ENCODE data around the gene CLIP4.
A peak's percentile ranks its signal among the peaks of the same experiment; 100 is the strongest.

The CLIP4 gene

GRCh38 chr2:29134933-29135332, 19.7 kb downstream of the CLIP4 start:
- no peak for DNase-seq (ENCODE audit: low spot score)

GRCh38 chr2:29139152-29139551, 23.9 kb downstream of the CLIP4 start:
- DNase-seq (ENCODE audit: low spot score), result no peak

DNA sequence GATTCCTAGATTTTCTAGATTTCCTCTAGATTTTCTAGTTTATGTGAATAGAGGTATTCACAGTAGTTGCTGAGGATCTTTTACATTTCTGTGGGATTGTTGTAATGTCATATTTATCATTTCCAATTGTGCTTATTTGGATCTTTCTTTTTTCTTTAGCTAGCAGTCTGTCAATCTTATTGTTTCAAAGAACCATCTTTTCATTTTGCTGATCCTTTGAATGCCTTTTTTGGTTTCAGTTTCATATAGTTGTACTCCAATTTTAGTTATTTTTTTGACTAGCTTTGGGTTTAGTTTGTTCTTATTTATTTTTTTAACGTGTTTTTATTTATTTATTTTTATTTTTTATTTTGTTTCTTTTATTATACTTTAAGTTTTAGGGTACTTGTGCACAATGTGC, 24.5 kb downstream of the CLIP4 start:
- DNase-seq (ENCODE audit: low spot score), result no peak

DNA sequence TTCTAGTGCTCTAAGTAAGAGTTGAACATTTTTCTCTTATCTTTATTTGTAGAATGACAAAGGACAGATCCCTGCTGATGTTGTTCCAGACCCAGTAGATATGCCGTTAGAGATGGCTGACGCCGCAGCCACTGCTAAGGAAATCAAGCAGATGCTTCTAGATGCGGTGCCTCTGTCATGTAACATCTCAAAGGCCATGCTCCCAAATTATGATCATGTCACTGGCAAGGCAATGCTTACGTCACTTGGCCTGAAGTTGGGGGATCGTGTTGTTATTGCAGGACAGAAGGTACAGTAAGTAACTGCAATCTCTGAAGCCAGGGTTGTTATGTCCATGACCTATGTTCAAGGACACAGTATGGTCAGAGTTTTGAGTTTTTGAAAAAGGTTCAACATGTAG, 28.4 kb downstream of the CLIP4 start:
- DNase-seq (ENCODE audit: low spot score), result no peak

GRCh38 chr2:29146197-29146596, 31.0 kb downstream of the CLIP4 start:
- DNase-seq (ENCODE audit: low spot score), result no peak

DNA sequence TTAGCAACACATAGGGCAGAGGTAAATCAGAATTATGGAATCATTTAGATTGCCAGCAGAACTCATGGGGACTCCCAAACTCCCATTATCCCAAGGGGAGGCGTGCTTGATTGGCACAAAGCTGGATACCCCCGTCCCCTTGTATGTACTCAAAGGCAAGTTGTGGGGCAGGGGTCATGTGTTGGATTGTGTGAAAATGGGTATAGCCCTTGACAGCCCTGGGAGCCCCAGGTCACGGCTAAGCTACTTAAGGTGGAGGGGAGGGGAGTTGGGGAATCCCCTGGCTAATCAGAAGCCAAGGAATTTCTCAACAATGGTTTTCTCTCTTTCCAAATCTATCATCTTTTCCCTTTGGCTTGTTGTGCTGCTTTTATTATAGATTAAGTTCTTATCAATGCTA, 32.7 kb downstream of the CLIP4 start:
- DNase-seq (ENCODE audit: low spot score), result no peak

DNA sequence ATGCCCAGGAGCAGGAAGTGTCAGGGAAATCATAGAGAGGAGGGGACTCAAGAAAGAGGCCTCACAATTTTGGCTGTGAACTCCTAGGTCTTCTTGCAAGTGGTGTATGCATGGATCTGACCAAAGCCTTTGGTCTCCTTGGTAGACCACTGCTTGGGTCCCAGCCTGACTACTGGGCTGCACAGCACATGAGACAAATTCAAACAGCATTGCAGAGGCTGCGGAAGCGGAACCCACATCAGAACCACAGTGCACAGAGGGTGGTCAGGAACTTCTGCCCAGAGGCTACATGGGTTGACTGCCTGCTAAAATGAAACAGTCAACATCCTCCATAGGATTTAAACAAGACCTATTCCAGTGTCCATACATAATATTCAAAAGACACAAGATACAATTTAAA, 39.4 kb downstream of the CLIP4 start:
- no peak for DNase-seq (ENCODE audit: low spot score)

DNA sequence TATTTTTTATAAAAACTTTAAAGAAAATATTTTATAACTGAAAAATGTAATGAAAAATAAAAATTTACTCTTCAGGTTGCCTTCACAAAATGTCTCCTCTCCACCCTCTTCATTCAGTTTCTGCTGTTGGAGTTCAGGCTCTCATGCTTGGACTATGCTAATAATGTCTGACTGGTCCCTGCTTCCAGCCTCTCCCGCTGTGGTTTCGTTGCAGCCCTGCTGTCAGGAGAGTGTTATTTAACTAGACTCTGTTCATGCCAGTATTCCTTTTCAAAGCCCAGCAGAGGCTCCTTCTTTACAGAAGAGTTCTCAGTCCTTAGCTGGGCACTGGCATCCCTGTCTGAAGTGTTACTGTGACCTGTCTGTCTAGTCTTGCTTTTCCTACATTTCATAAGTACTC, 40.4 kb downstream of the CLIP4 start:
- peak; percentile 8 for DNase-seq (ENCODE audit: low spot score)

GRCh38 chr2:29157131-29157530, 41.9 kb downstream of the CLIP4 start:
- no peak for DNase-seq (ENCODE audit: low spot score)

DNA sequence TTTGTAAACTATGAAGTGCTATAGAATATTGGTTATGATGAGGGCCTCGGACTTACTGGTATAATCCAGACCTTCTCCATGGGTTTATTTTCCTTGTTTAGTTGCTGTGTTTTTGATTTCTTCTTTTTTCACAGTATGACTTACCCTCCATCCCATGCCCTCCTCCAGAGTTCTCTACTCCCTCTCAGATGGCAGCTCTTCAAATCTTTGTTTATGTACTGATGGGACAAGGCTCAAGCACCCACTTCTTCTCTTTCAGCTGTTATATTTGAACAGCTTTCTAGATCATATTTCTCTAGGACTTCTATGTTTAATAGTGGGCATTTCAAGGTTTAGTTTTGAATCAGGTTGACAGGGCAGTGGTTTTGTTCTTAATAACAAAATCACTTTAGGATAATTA, 43.9 kb downstream of the CLIP4 start:
- no peak for DNase-seq (ENCODE audit: low spot score)

GRCh38 chr2:29160184-29160583, 45.0 kb downstream of the CLIP4 start:
- no peak for DNase-seq (ENCODE audit: low spot score)

- DNase-seq (ENCODE audit: low spot score), result no peak
Observed at GRCh38 chr2:29162204-29162928, 47.2 kb downstream of the CLIP4 start.

GRCh38 chr2:29164091-29164846, 49.1 kb downstream of the CLIP4 start:
- DNase-seq (ENCODE audit: low spot score), result no peak

DNA sequence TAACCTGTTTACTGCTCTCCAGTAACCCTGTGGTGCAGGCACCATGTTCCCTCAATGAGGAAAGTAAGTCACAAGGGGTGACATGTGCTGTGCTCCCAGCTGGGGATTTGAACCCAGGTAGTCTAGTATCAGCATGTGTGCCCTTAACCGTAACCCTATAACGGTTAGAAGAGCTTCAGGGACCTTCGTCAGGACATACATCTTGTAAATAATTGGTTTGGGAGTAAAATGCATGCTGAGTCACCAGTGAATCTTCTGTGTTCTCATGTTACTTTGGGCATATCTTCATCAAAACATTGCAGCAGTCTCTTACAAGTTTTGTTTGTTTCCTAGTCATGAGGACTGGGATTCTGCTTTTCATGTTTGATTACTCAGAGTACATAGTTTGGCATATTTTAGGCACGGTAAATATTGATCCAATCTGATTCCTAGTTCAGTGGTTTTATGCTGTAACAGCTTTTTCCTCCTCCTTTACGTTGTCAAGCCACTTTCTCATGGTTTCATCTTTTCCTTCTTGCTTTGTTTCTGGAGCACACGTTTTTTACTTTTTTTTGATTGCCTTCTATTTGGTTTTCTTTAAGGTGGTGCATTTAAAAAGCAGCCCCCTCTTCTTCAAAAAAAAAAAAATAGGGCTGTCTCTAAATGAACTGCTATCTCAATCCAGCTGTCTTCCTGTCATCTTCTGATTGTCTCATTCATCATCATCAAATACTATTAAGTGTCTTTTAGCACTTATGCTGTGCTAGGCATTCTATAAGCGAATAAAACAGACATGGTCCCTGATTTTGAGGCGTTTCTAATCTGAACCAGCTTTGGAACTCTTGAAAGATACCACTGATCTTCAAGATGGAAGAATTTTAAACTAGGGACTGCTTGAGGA, 50.4 kb downstream of the CLIP4 start:
- DNase-seq (ENCODE audit: low spot score), result peak; percentile 29

DNA sequence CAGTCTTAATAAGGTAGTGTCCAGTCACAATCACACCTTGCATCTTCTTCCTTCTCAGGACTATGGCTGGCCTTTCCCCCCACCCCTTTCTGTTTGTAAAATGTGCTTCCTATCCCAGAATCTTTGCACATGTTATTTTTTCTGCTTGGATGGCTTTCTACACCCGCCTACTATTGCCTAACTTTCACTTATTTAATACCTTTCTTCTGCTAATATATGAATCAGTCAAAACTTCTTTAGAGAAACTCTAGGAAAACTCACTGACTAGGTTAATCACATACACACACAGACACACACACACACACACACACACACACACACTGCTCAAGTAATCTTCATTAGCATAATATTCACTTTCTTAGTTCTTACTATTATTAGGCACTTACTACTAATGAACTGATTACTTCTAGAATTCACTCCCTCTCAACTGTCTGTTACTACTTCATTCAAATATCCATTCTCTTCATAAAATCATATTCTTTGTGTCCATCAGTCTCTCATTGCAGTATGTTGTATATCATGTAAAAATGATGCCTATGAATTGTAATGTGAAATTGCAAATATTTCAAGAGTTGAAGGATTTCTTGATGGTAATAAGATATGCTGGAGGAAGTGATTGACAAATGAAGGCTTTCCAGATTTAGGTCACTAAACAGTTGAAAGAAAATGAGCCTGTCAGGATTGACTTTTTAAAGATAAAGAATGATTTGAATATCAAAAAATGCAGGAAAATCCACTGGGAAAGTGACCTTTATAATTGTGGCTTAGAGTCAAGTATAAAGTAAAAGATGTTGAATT, 51.2 kb downstream of the CLIP4 start:
- DNase-seq (ENCODE audit: low spot score), result no peak

GRCh38 chr2:29174937-29175336, 59.7 kb downstream of the CLIP4 start:
- DNase-seq (ENCODE audit: low spot score), result no peak

DNA sequence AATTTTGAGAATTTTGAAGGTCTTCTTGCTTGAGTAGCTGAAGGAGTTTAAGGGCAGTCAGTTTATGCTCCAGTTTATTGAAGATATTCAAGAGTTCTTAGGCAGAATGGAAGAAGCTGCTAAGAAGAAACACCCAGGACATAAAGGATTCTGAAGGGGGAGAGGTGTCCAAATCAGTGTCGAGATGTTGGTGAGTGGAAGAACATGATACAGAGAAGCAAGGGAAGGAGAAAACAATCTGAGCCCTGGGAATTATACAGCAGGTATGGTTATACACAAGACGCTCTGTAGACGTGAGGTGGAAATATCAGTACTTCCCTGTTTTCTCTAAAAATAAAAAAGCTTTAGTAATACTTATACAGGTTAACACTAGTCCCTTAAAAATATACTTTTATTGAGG, 60.1 kb downstream of the CLIP4 start:
- DNase-seq (ENCODE audit: low spot score), result no peak

GRCh38 chr2:29182334-29182733, 67.1 kb downstream of the CLIP4 start:
- DNase-seq (ENCODE audit: low spot score), result no peak

GRCh38 chr2:29182920-29183319, 67.7 kb downstream of the CLIP4 start:
- no peak for DNase-seq (ENCODE audit: low spot score)

DNA sequence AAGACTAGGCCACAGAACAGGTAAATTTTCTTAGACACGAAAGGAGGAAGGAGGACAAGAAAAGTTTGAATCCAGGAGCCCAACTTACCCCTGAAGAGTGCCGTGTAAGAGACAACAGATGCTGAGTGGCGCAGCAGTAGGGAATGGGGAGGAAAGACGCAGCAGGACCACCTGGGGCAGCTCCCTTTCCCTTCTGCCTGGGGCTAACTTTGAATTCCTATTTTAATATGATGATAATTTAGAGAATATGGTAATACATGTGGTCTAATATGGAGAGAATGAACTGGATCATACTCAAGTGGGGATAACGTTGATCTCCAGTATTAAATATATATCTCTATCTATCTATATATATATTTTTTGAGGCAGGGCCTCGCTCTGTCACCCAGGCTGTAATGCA, 69.3 kb downstream of the CLIP4 start:
- DNase-seq (ENCODE audit: low spot score), result no peak

DNA sequence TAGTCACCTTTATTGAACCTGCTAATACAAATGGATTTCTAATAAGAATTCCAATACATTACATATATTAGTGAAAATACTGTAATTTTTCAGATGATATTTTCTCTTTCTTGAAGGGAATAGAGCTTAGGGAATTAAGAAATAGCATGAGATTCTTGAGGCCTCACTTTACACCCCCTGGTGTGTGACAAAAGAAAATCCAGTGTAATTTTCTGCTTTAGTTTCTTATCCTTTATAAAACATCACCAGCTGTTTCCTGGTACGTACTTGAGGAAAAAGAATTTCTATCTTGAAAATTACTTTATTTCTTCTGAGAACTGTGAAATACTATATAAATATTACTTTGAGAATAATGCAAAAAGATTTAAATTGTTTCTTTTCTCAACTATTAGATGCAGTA, 71.6 kb downstream of the CLIP4 start:
- no peak for DNase-seq (ENCODE audit: low spot score)

DNA sequence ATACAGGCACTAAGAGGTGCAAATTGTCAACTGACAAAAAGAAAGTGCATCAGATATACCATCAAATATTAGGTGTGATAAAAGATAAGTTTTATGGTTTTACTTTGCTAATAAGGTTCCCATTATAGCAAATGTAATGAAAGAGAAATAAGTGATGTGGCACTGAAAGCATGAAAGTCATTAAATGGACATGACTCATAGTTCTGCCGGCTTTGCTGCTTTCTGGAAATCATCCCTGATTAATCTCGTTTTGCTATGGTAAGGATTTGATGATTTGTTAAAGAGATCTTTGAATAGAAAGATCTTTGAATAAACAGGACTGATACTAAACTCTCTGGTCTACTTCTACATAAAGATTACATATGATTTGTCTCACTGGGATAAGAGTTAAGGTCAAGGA, 72.7 kb downstream of the CLIP4 start:
- DNase-seq (ENCODE audit: low spot score), result peak; percentile 51
